Placental pericyte (primary cell): Measurements from ENCODE around the gene KCNC3. TPM values are rescaled to one million over a fixed set of nuclear protein-coding genes. Genes with fewer than 3 reads are reported as not detected.

Experiments
- total RNA-seq: library from RNA; depleted of rRNA; stranded (reverse); fragments of >200 nt; gene quantifications from 2 replicates; pipeline ENCODE4 v1.2.3, GENCODE V29; 2012

The KCNC3 gene
- total RNA-seq: not detected in 2 replicates

GRCh38 chr19:50329146-50329925 lies at the start of gene KCNC3:
KCNC3 (minus strand) TSS chr19:50329377; CDS start chr19:50329082, 295 bp downstream.

GRCh38 chr19:50376166-50377050 lies 47.2 kb upstream of the KCNC3 start, which contains the start of gene NR1H2:
NR1H2 (plus strand) TSS chr19:50376457; CDS start chr19:50377606, 1,149 bp downstream.

GRCh38 chr19:50365434-50366306 lies 36.5 kb upstream of the KCNC3 start, which contains the start of gene NAPSA:
NAPSA (minus strand) TSS chr19:50365639; CDS start chr19:50365621, 18 bp downstream.

Other genes with a start within 250 kb of the KCNC3 start
- not detected in 2 replicates for gene IZUMO2, start 166.1 kb downstream of the KCNC3 start, total RNA-seq
- gene MYH14, start 125.8 kb downstream of the KCNC3 start, total RNA-seq: under 0.01 TPM in 1 of 2 replicates, not detected in the other
- not detected in 2 replicates for gene NAPSA, start 36.3 kb upstream of the KCNC3 start, total RNA-seq
- 74.3 and 82.1 TPM in 2 replicates for gene NR1H2, start 47.1 kb upstream of the KCNC3 start, total RNA-seq
- gene POLD1, start 55.0 kb upstream of the KCNC3 start, total RNA-seq: 10.5 and 51.7 TPM in 2 replicates
- 0.29 TPM in 1 of 2 replicates, not detected in the other for gene SPIB, start 89.6 kb upstream of the KCNC3 start, total RNA-seq
- not detected in 2 replicates for gene MYBPC2, start 103.5 kb upstream of the KCNC3 start, total RNA-seq
- gene EMC10, start 147.1 kb upstream of the KCNC3 start, total RNA-seq: 44.0 and 46.2 TPM in 2 replicates
- gene GARIN5A, start 147.5 kb upstream of the KCNC3 start, total RNA-seq: 0.14 and 0.44 TPM in 2 replicates
- 19.3 and 19.7 TPM in 2 replicates for gene JOSD2, start 181.8 kb upstream of the KCNC3 start, total RNA-seq
- not detected in 2 replicates for gene ASPDH, start 184.5 kb upstream of the KCNC3 start, total RNA-seq
- under 0.01 TPM in 1 of 2 replicates, not detected in the other for gene LRRC4B, start 239.1 kb upstream of the KCNC3 start, total RNA-seq